GM23338 (cell line): Measurements from ENCODE around the gene SRSF8. TPM values are rescaled to one million over a fixed set of nuclear protein-coding genes. Genes with fewer than 3 reads are reported as not detected.

Experiments used
- ATAC-seq: fragments of 200-7000 bp; cut with Tn5 transposase; 3 replicates; pipeline ENCODE4 v1.9.1; 2020
- DNase-seq: peaks from one replicate; pipeline ENCODE4 v3.0.0-alpha.2; 2015; ENCODE audit warnings: low spot score
- H2AFZ ChIP-seq: fragments of 200-600 bp; sonication (generic); 2 replicates; pipeline ENCODE4 v1.8.0; 2016; ENCODE audit warnings: antibody characterized with exemption, mild to moderate bottlenecking, moderate library complexity
- H3F3A ChIP-seq: fragments of 200-600 bp; sonication (generic); replicated peaks from 2 replicates; pipeline ENCODE4 v1.8.0; 2017; ENCODE audit warnings: antibody characterized with exemption, mixed run types, low read depth
- H3K27ac ChIP-seq: fragments of 200-600 bp; sonication (generic); 2 replicates; pipeline ENCODE4 v1.6.1; 2016; ENCODE audit warnings: low read depth
- H3K27me3 ChIP-seq: fragments of 200-600 bp; sonication (generic); 2 replicates; pipeline ENCODE4 v1.8.0; 2016; ENCODE audit warnings: mild to moderate bottlenecking, mixed run types, moderate library complexity; ENCODE audit not compliant: insufficient read depth
- H3K36me3 ChIP-seq: fragments of 200-600 bp; sonication (generic); 2 replicates; pipeline ENCODE4 v1.8.0; 2016; ENCODE audit warnings: mild to moderate bottlenecking; ENCODE audit not compliant: insufficient read depth
- H3K4me1 ChIP-seq: fragments of 200-600 bp; sonication (generic); 2 replicates; pipeline ENCODE4 v1.8.0; 2016; ENCODE audit warnings: mild to moderate bottlenecking, moderate library complexity; ENCODE audit not compliant: insufficient read depth
- H3K4me2 ChIP-seq: fragments of 200-600 bp; sonication (generic); 2 replicates; pipeline ENCODE4 v1.7.1; 2017; ENCODE audit warnings: mixed run types
- H3K4me3 ChIP-seq: fragments of 200-600 bp; sonication (generic); 2 replicates; pipeline ENCODE4 v1.6.1; 2016; ENCODE audit warnings: mixed run types
- H3K79me2 ChIP-seq: fragments of 200-600 bp; sonication (generic); replicated peaks from 2 replicates; pipeline ENCODE4 v1.8.0; 2017; ENCODE audit warnings: mild to moderate bottlenecking; ENCODE audit not compliant: insufficient read depth
- H3K9me2 ChIP-seq: fragments of 200-600 bp; sonication (generic); 2 replicates; pipeline ENCODE4 v1.8.0; 2017; ENCODE audit not compliant: insufficient read depth
- H4K20me1 ChIP-seq: fragments of 200-600 bp; sonication (generic); replicated peaks from 2 replicates; pipeline ENCODE4 v1.8.0; 2017; ENCODE audit warnings: mild to moderate bottlenecking; ENCODE audit not compliant: insufficient read depth
- H3K27ac Mint-ChIP-seq: 2 replicates; pipeline ENCODE4 v1.8.0; 2020; ENCODE audit warnings: inconsistent platforms, mild to moderate bottlenecking, moderate library complexity, mixed read lengths
- H3K27me3 Mint-ChIP-seq: 3 replicates; pipeline ENCODE4 v1.8.0; 2022; ENCODE audit warnings: low read depth, mild to moderate bottlenecking, moderate library complexity, mixed read lengths, inconsistent platforms; ENCODE audit not compliant: insufficient read depth, poor library complexity
- H3K36me3 Mint-ChIP-seq: 3 replicates; pipeline ENCODE4 v1.8.0; 2021; ENCODE audit warnings: low read depth, mild to moderate bottlenecking, inconsistent platforms, moderate library complexity, mixed read lengths
- H3K4me1 Mint-ChIP-seq: 3 replicates; pipeline ENCODE4 v1.8.0; 2020; ENCODE audit warnings: mild to moderate bottlenecking, inconsistent platforms, mixed read lengths
- H3K4me3 Mint-ChIP-seq: 3 replicates; pipeline ENCODE4 v1.8.0; 2021; ENCODE audit warnings: moderate library complexity, mild to moderate bottlenecking, inconsistent platforms, mixed read lengths
- H3K9me3 Mint-ChIP-seq: 3 replicates; pipeline ENCODE4 v1.8.0; 2020; ENCODE audit warnings: moderate library complexity, mild to moderate bottlenecking, inconsistent platforms, mixed read lengths
- CREB1 ChIP-seq: fragments of 250-450 bp; sonication (Bioruptor Pico); IDR thresholded peaks from 2 replicates; pipeline ENCODE4 v1.5.0; 2020; ENCODE audit warnings: low read depth, mild to moderate bottlenecking, moderate library complexity
- CTCF ChIP-seq, 2 experiments: fragments of 200-600 bp in 1 of 2; sonication (generic) in 1 of 2; conservative IDR thresholded peaks; 2 replicates each; pipeline versions ENCODE4 v1.5.1 to v1.6.1; 2016 to 2017; ENCODE audit warnings: antibody characterized with exemption in 2 of 2, low read depth in 2 of 2, mild to moderate bottlenecking in 2 of 2, moderate library complexity in 1 of 2
- ETS1 ChIP-seq: IDR thresholded peaks from 2 replicates; pipeline ENCODE4 v1.6.1; 2016; ENCODE audit warnings: antibody characterized with exemption
- EZH2 ChIP-seq: fragments of 200-600 bp; sonication (generic); IDR thresholded peaks from one replicate; pipeline ENCODE4 v1.8.0; 2017; ENCODE audit warnings: antibody characterized with exemption, mild to moderate bottlenecking, low read depth; ENCODE audit not compliant: unreplicated experiment
- JUNB ChIP-seq: IDR thresholded peaks from one replicate; pipeline ENCODE4 v1.6.1; 2016; ENCODE audit warnings: antibody characterized with exemption; ENCODE audit not compliant: unreplicated experiment
- REST ChIP-seq: IDR thresholded peaks from one replicate; pipeline ENCODE4 v1.6.1; 2018; ENCODE audit warnings: antibody characterized with exemption; ENCODE audit not compliant: unreplicated experiment
- STAT1 ChIP-seq: IDR thresholded peaks from one replicate; pipeline ENCODE4 v1.6.1; 2016; ENCODE audit warnings: antibody characterized with exemption; ENCODE audit not compliant: unreplicated experiment
- ZNF462 ChIP-seq: fragments of 250-450 bp; sonication (Bioruptor Pico); IDR thresholded peaks from 2 replicates; pipeline ENCODE4 v1.5.0; 2020; ENCODE audit warnings: mild to moderate bottlenecking, moderate library complexity
- polyA plus RNA-seq: library from polyadenylated mRNA; unstranded; fragments of >200 nt; fragmentation: Nextera tagmentation; extraction: Ambion mirVana; gene quantifications from 2 replicates; pipeline ENCODE4 v1.2.1, GENCODE V29; 2016
- total RNA-seq: library from RNA; depleted of rRNA; stranded (reverse); fragments of >200 nt; shearing (Covaris generic); gene quantifications from 2 replicates; pipeline ENCODE4 v1.2.3, GENCODE V29; 2014

SRSF8 gene
- total and polyA plus RNA-seq, 2 experiments from 2014 or later = 12.6 to 19.9 TPM

- no peak for TF ChIP-seq ZNF462 (CRISPR knock-in tag)
- TF ChIP-seq JUNB = no peak
- TF ChIP-seq STAT1 = no peak
Observed at GRCh38 chr11:95033051-95033450, 33.7 kb upstream of the SRSF8 start (continued).

- no peak overlapping the region for H3K27ac ChIP-seq
- H3K36me3 ChIP-seq = no peaks in the 10 kb centered on the region
- no peaks in the 10 kb centered on the region for H3K79me2 ChIP-seq
- Mint-ChIP-seq H3K4me3 (no peak overlapping the region), H3K27me3 (no peaks in the 10 kb centered on the region), H3K4me1 (no peaks in the 10 kb centered on the region), H3K9me3 (no peaks in the 10 kb centered on the region), H3K36me3 (no peaks in the 10 kb centered on the region), H3K27ac (no peak overlapping the region)
- 0 out of 2 replicates have a peak, but pooled peaks cover 6% of the 10 kb centered on the region for H3K9me2 ChIP-seq
- no peaks in the 10 kb centered on the region for H3K27me3 ChIP-seq
- no peaks in the 10 kb centered on the region for H3K4me1 ChIP-seq
- no peak overlapping the region for H3K4me3 ChIP-seq
- DNase-seq (no peak), ATAC-seq (no peak)
- no peaks in the 10 kb centered on the region for H4K20me1 ChIP-seq
- no peak overlapping the region for H2AFZ ChIP-seq
- TF ChIP-seq EZH2 (no peak), STAT1 (no peak), CREB1 (CRISPR knock-in tag) (no peak), REST (no peak), JUNB (no peak), ETS1 (no peak), CTCF (conservative IDR thresholded peaks at IDR 0.05; ENCODE audit: low read depth in 2 of 2) (no peak)
- no peak overlapping the region for H3K4me2 ChIP-seq
- no peaks in the 10 kb centered on the region for H3F3A ChIP-seq
Observed at GRCh38 chr11:95035316-95035715, 31.4 kb upstream of the SRSF8 start.
